Vagina (tissue), 2 donors: ENCODE results near the gene MRPL55. TPM values are rescaled to one million over a fixed set of nuclear protein-coding genes. Genes with fewer than 3 reads are reported as not detected.

Experiments
- DNase-seq, 2 donors: peaks; one replicate each; pipeline ENCODE4 v3.0.0-alpha.2; 2017; ENCODE audit errors: extremely low spot score in 2 of 2
- H3K27ac ChIP-seq: fragments of 200-600 bp; sonication (generic); one replicate; pipeline ENCODE4 v1.5.1; 2019
- H3K27me3 ChIP-seq: fragments of 200-600 bp; sonication (generic); one replicate; pipeline ENCODE4 v1.5.1; 2019
- H3K36me3 ChIP-seq, 2 donors: fragments of 200-600 bp; sonication (generic); one replicate each; pipeline ENCODE4 v1.5.1; 2017 to 2019
- H3K4me1 ChIP-seq: fragments of 200-600 bp; sonication (generic); one replicate; pipeline ENCODE4 v1.5.1; 2019
- H3K4me3 ChIP-seq, 2 donors: fragments of 200-600 bp; sonication (generic); 1 replicate in 1 of 2; 2 replicates in 1 of 2; pipeline ENCODE4 v1.5.1; 2016 to 2019
- H3K9me3 ChIP-seq: fragments of 200-600 bp; sonication (generic); one replicate; pipeline ENCODE4 v1.5.1; 2019
- POLR2A ChIP-seq, 2 donors: fragments of 450-650 bp; IDR thresholded peaks; one replicate each; pipeline ENCODE4 v1.6.1; 2017; ENCODE audit warnings: antibody characterized with exemption in 2 of 2, mild to moderate bottlenecking in 2 of 2, moderate library complexity in 2 of 2
- POLR2AphosphoS5 ChIP-seq, 2 donors: sonication (generic); formaldehyde crosslinking; IDR thresholded peaks; one replicate each; pipeline ENCODE4 v1.9.0; 2017; ENCODE audit warnings: antibody characterized with exemption in 2 of 2, mild to moderate bottlenecking in 2 of 2, low read depth in 1 of 2; ENCODE audit not compliant: insufficient read depth in 1 of 2
- intact Hi-C: fragments of 100-400 bp; cut with DNase I; formaldehyde crosslinking; loops from one replicate; pipeline ENCODE4 v1.15.1; 2023
- total RNA-seq: library from RNA; depleted of rRNA; stranded (reverse); fragments of >200 nt; gene quantifications from one replicate; pipeline ENCODE4 v1.2.3, GENCODE V29; 2016
- TF ChIP-seq, protein P1 (sequence below), 3 experiments: fragments of 450-650 bp in 2 of 3; fragments of 200-600 bp in 1 of 3; sonication (generic) in 1 of 3; IDR thresholded peaks; one replicate each; pipeline ENCODE4 v1.5.1; 2017 to 2019; ENCODE audit warnings: antibody characterized with exemption in 3 of 3, mild to moderate bottlenecking in 2 of 3, moderate library complexity in 2 of 3

The MRPL55 gene
- total RNA-seq, 1 donor from 2014 or later: 73.7 TPM

DNA sequence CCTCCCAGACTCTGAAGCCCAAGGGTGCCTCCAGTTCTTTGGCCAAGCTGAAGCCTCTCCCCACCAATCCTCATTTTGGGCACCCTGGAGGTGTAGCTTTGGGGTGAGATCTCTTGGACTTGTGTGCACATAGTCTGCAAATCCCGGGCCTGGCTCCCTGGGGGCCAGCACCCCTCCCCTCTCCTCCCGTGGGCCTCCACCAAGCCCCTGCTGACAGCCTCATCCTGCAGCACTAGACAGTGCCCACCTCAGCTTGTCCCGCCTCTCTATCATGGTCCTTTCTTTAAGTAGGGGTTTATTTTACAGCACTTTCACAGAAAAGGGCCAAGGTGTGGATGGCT lies 43.8 kb upstream of the MRPL55 start:
- Histone ChIP-seq H3K4me3 (no peak overlapping the region), H3K9me3 (no peaks in the 10 kb centered on the region), H3K27me3 (no peaks in the 10 kb centered on the region), H3K27ac (no peak overlapping the region), H3K4me1 (peaks cover 60% of the 10 kb centered on the region), H3K36me3 (no peaks in the 10 kb centered on the region)
- intact Hi-C loops: no loop called here
- no peak for DNase-seq
- TF ChIP-seq POLR2A (IDR thresholded peaks at IDR 0.05): no peak
- no peak for TF ChIP-seq POLR2AphosphoS5 (IDR thresholded peaks at IDR 0.05; ENCODE audit: insufficient read depth in 1 of 2, low read depth in 1 of 2)
- TF ChIP-seq, protein P1, sequence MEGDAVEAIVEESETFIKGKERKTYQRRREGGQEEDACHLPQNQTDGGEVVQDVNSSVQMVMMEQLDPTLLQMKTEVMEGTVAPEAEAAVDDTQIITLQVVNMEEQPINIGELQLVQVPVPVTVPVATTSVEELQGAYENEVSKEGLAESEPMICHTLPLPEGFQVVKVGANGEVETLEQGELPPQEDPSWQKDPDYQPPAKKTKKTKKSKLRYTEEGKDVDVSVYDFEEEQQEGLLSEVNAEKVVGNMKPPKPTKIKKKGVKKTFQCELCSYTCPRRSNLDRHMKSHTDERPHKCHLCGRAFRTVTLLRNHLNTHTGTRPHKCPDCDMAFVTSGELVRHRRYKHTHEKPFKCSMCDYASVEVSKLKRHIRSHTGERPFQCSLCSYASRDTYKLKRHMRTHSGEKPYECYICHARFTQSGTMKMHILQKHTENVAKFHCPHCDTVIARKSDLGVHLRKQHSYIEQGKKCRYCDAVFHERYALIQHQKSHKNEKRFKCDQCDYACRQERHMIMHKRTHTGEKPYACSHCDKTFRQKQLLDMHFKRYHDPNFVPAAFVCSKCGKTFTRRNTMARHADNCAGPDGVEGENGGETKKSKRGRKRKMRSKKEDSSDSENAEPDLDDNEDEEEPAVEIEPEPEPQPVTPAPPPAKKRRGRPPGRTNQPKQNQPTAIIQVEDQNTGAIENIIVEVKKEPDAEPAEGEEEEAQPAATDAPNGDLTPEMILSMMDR (IDR thresholded peaks at IDR 0.05): no peak

DNA sequence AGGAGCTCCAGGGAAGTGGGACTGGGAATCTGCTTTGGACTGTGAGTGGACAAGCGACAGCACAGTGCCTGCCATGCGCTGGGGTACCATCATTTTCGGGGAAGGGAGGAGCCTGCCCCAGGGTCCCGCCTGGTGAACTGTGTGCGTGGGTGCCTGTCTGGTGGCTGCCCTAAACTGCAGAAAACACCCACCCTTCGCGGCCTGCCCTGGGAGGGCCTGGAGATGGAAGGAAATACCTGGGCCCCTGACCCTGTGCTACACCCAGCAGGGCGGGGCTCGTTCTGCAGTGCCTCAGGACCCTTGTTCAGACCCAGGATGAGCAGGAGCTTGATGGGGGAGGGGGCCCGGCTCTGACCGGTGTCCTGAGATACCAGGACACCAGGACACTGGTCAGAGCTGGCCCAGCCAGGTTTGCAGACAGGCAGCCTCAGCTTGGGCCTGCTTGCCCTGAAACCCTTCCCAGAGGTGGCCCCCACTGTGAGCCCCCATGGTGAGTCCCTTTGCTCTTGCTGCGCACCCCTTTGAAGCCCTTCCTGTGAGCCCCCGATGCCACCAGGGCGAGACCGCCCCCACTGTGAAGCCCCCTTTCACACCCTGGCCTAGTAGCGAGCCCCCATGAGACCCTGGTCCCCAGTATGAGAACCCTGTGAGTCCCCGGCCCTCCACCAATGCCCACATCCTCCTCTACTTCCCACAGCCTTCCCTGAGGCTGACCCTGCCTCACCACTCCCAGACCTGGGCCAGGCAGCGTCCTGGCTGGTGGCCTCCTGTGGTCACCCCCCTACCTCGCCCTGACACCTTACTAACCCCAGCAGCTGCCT lies 43.2 kb upstream of the MRPL55 start:
- Histone ChIP-seq H3K4me3 (no peak overlapping the region), H3K9me3 (no peaks in the 10 kb centered on the region), H3K27ac (peak overlapping the region; percentile 89), H3K36me3 (no peaks in the 10 kb centered on the region), H3K27me3 (no peaks in the 10 kb centered on the region), H3K4me1 (peaks cover 62% of the 10 kb centered on the region)
- intact Hi-C loops: no loop called here
- TF ChIP-seq POLR2A (IDR thresholded peaks at IDR 0.05): no peak
- no peak for TF ChIP-seq POLR2AphosphoS5 (IDR thresholded peaks at IDR 0.05; ENCODE audit: insufficient read depth in 1 of 2, low read depth in 1 of 2)
- TF ChIP-seq, protein P1 (IDR thresholded peaks at IDR 0.05): no peak
- DNase-seq: no peak

DNA sequence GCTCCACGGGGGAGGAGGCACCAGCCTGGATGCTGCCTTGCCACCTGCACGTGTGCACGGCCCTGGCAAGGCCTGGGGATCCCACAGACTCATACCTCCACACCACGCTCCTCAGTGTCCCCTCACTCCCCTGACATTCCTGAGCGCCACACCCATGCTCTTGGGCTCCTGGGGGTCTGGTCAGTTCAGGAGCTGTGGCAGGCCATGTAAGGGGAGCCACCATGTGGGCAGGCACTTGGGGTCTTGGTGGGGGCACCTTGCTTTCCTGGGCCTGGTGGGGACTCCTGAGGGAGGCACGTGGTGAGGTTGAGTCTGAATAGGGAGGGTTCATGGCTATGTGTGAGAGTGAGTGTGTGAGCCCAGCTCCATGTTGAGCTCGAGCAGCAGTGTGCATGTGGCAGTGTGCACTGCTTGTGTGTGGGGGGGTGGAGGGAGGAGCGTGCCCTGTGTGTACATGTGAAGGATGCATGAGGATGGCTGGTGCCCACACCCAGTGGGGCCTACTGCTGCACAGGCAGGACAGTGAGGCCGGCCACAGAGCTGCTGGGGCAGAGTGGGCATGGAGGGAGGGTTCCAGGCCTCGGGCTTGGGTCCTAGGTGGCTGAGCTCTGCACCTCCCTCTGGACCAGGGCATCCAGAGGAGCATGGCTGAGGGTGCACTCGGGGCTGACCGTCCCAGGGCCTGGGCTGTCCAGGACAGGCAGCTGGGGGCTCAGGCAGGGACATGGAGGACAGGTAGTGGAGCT lies 42.3 kb upstream of the MRPL55 start:
- Histone ChIP-seq H3K4me3 (peak overlapping the region; percentile 17 to 41), H3K27ac (peak overlapping the region; percentile 89), H3K9me3 (no peaks in the 10 kb centered on the region), H3K4me1 (peaks cover 65% of the 10 kb centered on the region), H3K36me3 (peaks cover 0 to 7% of the 10 kb centered on the region in 2 donors), H3K27me3 (no peaks in the 10 kb centered on the region)
- TF ChIP-seq POLR2AphosphoS5 (IDR thresholded peaks at IDR 0.05; ENCODE audit: insufficient read depth in 1 of 2, low read depth in 1 of 2) (no peak), POLR2A (IDR thresholded peaks at IDR 0.05) (no peak)
- TF ChIP-seq, protein P1 (IDR thresholded peaks at IDR 0.05): no peak
- no peak for DNase-seq
- intact Hi-C loops: no loop called here

DNA sequence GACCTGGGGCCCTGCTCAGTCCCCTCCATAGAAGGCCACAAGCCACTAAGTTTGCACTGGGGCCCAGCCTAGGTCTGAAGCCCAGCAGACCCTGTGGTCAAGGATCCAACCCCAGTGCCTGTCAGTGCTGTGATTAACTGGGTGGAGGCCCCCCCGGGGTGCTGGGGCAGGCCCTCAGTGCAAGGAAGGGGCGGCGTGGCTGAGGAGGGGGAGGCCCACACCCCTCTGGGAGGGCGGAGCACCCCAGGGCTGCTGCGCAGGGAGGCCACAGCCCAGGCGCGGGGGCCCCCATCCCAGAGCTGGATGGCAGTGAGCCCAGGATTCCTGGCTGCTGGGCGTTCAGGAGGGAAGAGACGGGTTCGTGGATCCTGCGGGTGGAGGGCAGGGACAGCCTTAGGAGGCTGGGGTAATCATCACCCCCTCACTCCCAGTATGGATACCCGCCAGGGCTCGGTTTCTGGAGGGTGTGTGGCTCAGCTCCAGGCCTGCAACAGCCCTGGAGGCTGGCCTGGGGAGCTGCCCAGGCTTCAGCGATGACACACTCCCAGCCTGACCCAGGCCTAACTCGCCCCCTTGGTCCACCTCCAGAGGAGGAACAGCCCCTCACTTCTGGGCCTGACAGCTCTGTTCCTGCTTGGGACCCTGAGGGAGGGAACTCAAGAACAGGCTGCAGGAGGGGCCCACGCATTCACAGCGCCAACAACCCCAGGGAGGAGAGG lies 41.5 kb upstream of the MRPL55 start:
- intact Hi-C loops: no loop called here
- TF ChIP-seq POLR2A (IDR thresholded peaks at IDR 0.05): no peak
- TF ChIP-seq, protein P1 (IDR thresholded peaks at IDR 0.05): no peak
- TF ChIP-seq POLR2AphosphoS5 (IDR thresholded peaks at IDR 0.05; ENCODE audit: insufficient read depth in 1 of 2, low read depth in 1 of 2): peak in 1 of 2 donors; percentile 74
- H3K27me3 ChIP-seq: no peaks in the 10 kb centered on the region
- peaks cover 0 to 15% of the 10 kb centered on the region in 2 donors for H3K36me3 ChIP-seq
- H3K9me3 ChIP-seq: no peaks in the 10 kb centered on the region
- peaks cover 67% of the 10 kb centered on the region for H3K4me1 ChIP-seq
- DNase-seq: no peak
- H3K27ac ChIP-seq: peak overlapping the region; percentile 89
- H3K4me3 ChIP-seq: peak overlapping the region; percentile 17 to 41
